ENCODE measurements around the gene DIS3L2.

DIS3L2 gene

GRCh38 chr2:232236200-232236599 lies 274.7 kb downstream of the DIS3L2 start:
- no peak for DNase-seq

- no peak for DNase-seq
These were observed 276.0 kb downstream of the DIS3L2 start for GRCh38 chr2:232237464-232237863.

GRCh38 chr2:232238108-232238507 lies 276.6 kb downstream of the DIS3L2 start:
- DNase-seq: no peak

GRCh38 chr2:232238596-232238995 lies 277.1 kb downstream of the DIS3L2 start:
- DNase-seq: no peak

- DNase-seq: no peak
These were observed 278.6 kb downstream of the DIS3L2 start for GRCh38 chr2:232239951-232240681.

GRCh38 chr2:232240906-232241305 lies 279.4 kb downstream of the DIS3L2 start:
- DNase-seq: no peak

GRCh38 chr2:232242316-232242715 lies 280.8 kb downstream of the DIS3L2 start:
- no peak for DNase-seq

GRCh38 chr2:232245111-232245510 lies 283.6 kb downstream of the DIS3L2 start:
- DNase-seq: no peak

GRCh38 chr2:232246245-232246644 lies 284.7 kb downstream of the DIS3L2 start:
- no peak for DNase-seq

- DNase-seq: no peak
These were observed 287.6 kb downstream of the DIS3L2 start for GRCh38 chr2:232249096-232249495.

GRCh38 chr2:232250246-232251175 lies 289.0 kb downstream of the DIS3L2 start:
- DNase-seq: no peak

GRCh38 chr2:232255033-232255432 lies 293.5 kb downstream of the DIS3L2 start:
- DNase-seq: no peak

- DNase-seq: no peak
These were observed 298.6 kb downstream of the DIS3L2 start for GRCh38 chr2:232260075-232260474.

- DNase-seq: no peak
These were observed 300.3 kb downstream of the DIS3L2 start for GRCh38 chr2:232261776-232262175.

- no peak for DNase-seq
These were observed 301.8 kb downstream of the DIS3L2 start for GRCh38 chr2:232263295-232263694.

- no peak for DNase-seq
These were observed 302.6 kb downstream of the DIS3L2 start for GRCh38 chr2:232264081-232264480.

GRCh38 chr2:232265329-232265728 lies 303.8 kb downstream of the DIS3L2 start:
- DNase-seq: no peak

- no peak for DNase-seq
These were observed 307.2 kb downstream of the DIS3L2 start for GRCh38 chr2:232268636-232269165.

GRCh38 chr2:232269867-232270266 lies 308.4 kb downstream of the DIS3L2 start:
- DNase-seq: no peak

GRCh38 chr2:232273903-232274643 lies 312.6 kb downstream of the DIS3L2 start:
- no peak for DNase-seq

- no peak for DNase-seq
These were observed 314.2 kb downstream of the DIS3L2 start for GRCh38 chr2:232275670-232276069.

- DNase-seq: no peak
These were observed 314.7 kb downstream of the DIS3L2 start for GRCh38 chr2:232276084-232276732.
